K562 (cell line): ENCODE results near the gene FCHO1. TPM values are rescaled to one million over a fixed set of nuclear protein-coding genes. Genes with fewer than 3 reads are reported as not detected.

Experiments used
- CBFA2T2 ChIP-seq: fragments of 450-650 bp; conservative IDR thresholded peaks from 2 replicates; pipeline ENCODE4 v1.6.1; 2017; ENCODE audit warnings: mild to moderate bottlenecking
- CLOCK ChIP-seq: fragments of 250-450 bp; sonication (Bioruptor Pico); IDR thresholded peaks from 2 replicates; pipeline ENCODE4 v1.4.0; 2020; ENCODE audit warnings: mild to moderate bottlenecking, moderate library complexity, borderline replicate concordance
- ETV6 ChIP-seq, 3 experiments: fragments of 150-350 bp in 1 of 3; sonication (generic) in 1 of 3; formaldehyde crosslinking in 1 of 3; IDR thresholded peaks; 2 replicates each; pipeline versions ENCODE4 v1.6.1 to v1.8.0; 2014 to 2022; ENCODE audit warnings: borderline replicate concordance in 2 of 3, low read depth in 2 of 3, antibody characterized with exemption in 1 of 3, low read length in 1 of 3, mild to moderate bottlenecking in 1 of 3, missing genetic modification reagents in 1 of 3
- HNRNPUL1 ChIP-seq: fragments of 200-400 bp; formaldehyde crosslinking; IDR thresholded peaks from 2 replicates; pipeline ENCODE4 v1.6.1; 2017; ENCODE audit warnings: low read length
- IFI16 ChIP-seq: fragments of 250-450 bp; sonication (Bioruptor Pico); IDR thresholded peaks from 2 replicates; pipeline ENCODE4 v2.1.2; 2022; ENCODE audit warnings: mild to moderate bottlenecking, inconsistent platforms
- IRF1 ChIP-seq: sonication (generic); formaldehyde crosslinking; IDR thresholded peaks from 2 replicates; pipeline ENCODE4 v1.8.0; 2022; ENCODE audit warnings: missing genetic modification reagents, mild to moderate bottlenecking, borderline replicate concordance
- MTA3 ChIP-seq: fragments of 450-650 bp; formaldehyde crosslinking; IDR thresholded peaks from 2 replicates; pipeline ENCODE4 v1.6.1; 2017; ENCODE audit warnings: mild to moderate bottlenecking, borderline replicate concordance
- NFXL1 ChIP-seq: fragments of 450-650 bp; formaldehyde crosslinking; IDR thresholded peaks from 2 replicates; pipeline ENCODE4 v1.4.0; 2021; ENCODE audit warnings: mild to moderate bottlenecking
- PPARD ChIP-seq: fragments of 250-450 bp; sonication (Bioruptor Pico); IDR thresholded peaks from 2 replicates; pipeline ENCODE4 v1.8.0; 2022; ENCODE audit warnings: inconsistent platforms, mild to moderate bottlenecking, moderate library complexity
- PYGO2 ChIP-seq: fragments of 450-650 bp; IDR thresholded peaks from 2 replicates; pipeline ENCODE4 v1.6.1; 2016; ENCODE audit warnings: mild to moderate bottlenecking, missing genetic modification characterization, moderate library complexity, missing compliant biosample characterization
- RBM17 ChIP-seq: fragments of 200-400 bp; formaldehyde crosslinking; IDR thresholded peaks from 2 replicates; pipeline ENCODE4 v1.6.1; 2017; ENCODE audit warnings: low read depth, mild to moderate bottlenecking, low read length, borderline replicate concordance
- RBM39 ChIP-seq: fragments of 200-400 bp; formaldehyde crosslinking; optimal IDR thresholded peaks from 2 replicates; pipeline ENCODE3; 2018; ENCODE audit warnings: low read depth, low read length
- SIX5 ChIP-seq, 2 experiments: IDR thresholded peaks; 2 replicates each; pipeline ENCODE4 v1.6.1; 2011; ENCODE audit warnings: low read length in 2 of 2, borderline replicate concordance in 1 of 2, low read depth in 1 of 2, mild to moderate bottlenecking in 1 of 2, moderate library complexity in 1 of 2; ENCODE audit not compliant: insufficient read depth in 1 of 2
- SMARCA5 ChIP-seq: fragments of 450-650 bp; IDR thresholded peaks from 2 replicates; pipeline ENCODE4 v1.6.1; 2016
- SRSF3 ChIP-seq: fragments of 200-400 bp; formaldehyde crosslinking; IDR thresholded peaks from 2 replicates; pipeline ENCODE4 v1.6.1; 2016; ENCODE audit warnings: mild to moderate bottlenecking, low read length, moderate library complexity; ENCODE audit not compliant: insufficient read depth
- ZNF79 ChIP-seq: fragments of 250-450 bp; sonication (Bioruptor Pico); IDR thresholded peaks from 2 replicates; pipeline ENCODE4 v1.4.0; 2020; ENCODE audit warnings: low read depth, mild to moderate bottlenecking, moderate library complexity
- polyA plus RNA-seq, 8 experiments: library from polyadenylated mRNA; depleted of rRNA in 4 of 8; stranded (reverse) in 5 of 8; unstranded in 3 of 8; fragments of >200 nt; fragmentation: Nextera tagmentation in 2 of 8; fragmentation: Illumina TruSeq in 1 of 8; extraction: Ambion mirVana in 2 of 8; extraction: Trizol in 1 of 8; gene quantifications; 2 replicates each; pipeline versions ENCODE4 v1.2.1 to v1.2.3, GENCODE V29; 2011 to 2014; ENCODE audit warnings: inconsistent platforms in 1 of 8, missing spikeins in 1 of 8
- total RNA-seq, 7 experiments: library from RNA; depleted of rRNA in 6 of 7; stranded (reverse); fragments of >200 nt in 6 of 7; fragmentation: Illumina TruSeq in 2 of 7; extraction: Trizol in 2 of 7; gene quantifications; 2 replicates each; pipeline versions ENCODE4 v1.2.1 to v1.2.3, GENCODE V29; 2011 to 2021; ENCODE audit warnings: low replicate concordance in 1 of 7
- TF ChIP-seq, protein P1 (sequence below): fragments of 450-650 bp; formaldehyde crosslinking; IDR thresholded peaks from 2 replicates; pipeline ENCODE4 v1.4.0; 2020; ENCODE audit warnings: mild to moderate bottlenecking, moderate library complexity
- TF ChIP-seq, protein P2 (sequence below): fragments of 250-450 bp; sonication (Bioruptor Pico); IDR thresholded peaks from 2 replicates; pipeline ENCODE4 v1.5.0; 2021; ENCODE audit warnings: mild to moderate bottlenecking, borderline replicate concordance

Gene FCHO1
- total and polyA plus RNA-seq, 9 of the 15 experiments (the other 6 are each of a cell fraction or from before 2014, with no cell fraction given): 0.21 to 58.9 (median 18.3) TPM

DNA sequence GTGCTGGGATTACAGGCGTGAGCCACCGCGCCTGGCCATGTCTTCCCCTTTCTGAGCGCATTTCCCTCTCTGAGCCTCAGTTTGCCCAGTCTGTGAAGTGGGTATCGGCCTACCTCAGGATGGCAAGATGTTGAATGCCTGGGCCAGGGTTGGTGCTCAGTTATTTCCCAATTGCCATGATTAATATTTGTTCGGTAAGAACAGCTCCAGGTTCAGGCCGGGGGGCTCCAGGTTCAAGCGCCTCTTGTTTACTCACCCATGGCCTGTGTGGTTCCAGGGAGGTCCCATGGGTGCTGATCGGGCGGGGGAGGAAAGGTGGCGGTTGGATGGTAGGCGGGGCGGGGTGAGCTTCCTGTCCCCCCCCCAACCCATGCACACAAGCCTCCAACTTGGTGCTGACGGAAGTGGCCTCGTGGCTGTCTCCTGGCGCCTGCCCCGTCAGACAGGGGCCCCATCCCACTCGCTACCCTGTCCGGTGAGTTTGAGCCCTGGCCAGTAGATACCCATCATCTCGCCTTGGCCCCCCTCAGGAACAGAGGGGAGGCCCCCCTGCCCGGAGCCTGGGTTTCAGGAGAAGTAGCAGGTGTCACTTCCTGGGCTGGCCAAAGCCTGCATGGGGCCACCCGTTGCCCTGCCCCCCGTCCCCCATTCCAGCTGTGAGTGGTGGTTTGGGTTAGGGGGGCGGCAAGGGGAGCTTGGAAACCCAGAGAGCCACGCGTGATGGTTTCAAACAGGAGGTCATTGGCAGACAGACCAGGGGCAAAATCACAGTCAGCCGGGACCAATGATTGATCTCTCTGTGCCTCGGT, at the start of gene FCHO1 (continued):
- TF ChIP-seq IFI16 (CRISPR knock-in tag): no peak
- no peak for TF ChIP-seq CBFA2T2
- TF ChIP-seq RBM39: no peak
- TF ChIP-seq SMARCA5: peak; percentile 100
- TF ChIP-seq RBM17: no peak
- TF ChIP-seq, protein P1, sequence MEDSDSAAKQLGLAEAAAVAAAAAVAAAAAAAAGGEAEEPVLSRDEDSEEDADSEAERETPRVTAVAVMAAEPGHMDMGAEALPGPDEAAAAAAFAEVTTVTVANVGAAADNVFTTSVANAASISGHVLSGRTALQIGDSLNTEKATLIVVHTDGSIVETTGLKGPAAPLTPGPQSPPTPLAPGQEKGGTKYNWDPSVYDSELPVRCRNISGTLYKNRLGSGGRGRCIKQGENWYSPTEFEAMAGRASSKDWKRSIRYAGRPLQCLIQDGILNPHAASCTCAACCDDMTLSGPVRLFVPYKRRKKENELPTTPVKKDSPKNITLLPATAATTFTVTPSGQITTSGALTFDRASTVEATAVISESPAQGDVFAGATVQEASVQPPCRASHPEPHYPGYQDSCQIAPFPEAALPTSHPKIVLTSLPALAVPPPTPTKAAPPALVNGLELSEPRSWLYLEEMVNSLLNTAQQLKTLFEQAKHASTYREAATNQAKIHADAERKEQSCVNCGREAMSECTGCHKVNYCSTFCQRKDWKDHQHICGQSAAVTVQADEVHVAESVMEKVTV: no peak
- TF ChIP-seq ETV6 (IDR thresholded peaks at IDR 0.05; ENCODE audit: borderline replicate concordance in 1 of 2, low read depth in 2 of 2, low read length in 1 of 2): no peak
- TF ChIP-seq ETV6 (CRISPR knock-in tag; IDR thresholded peaks at IDR 0.05; ENCODE audit: borderline replicate concordance): no peak; the same call in 1 of the 2 replicates
- no peak for TF ChIP-seq NFXL1 (CRISPR knock-in tag)
- no peak for TF ChIP-seq ZNF79
- TF ChIP-seq IRF1 (CRISPR knock-in tag): no peak
- no peak for TF ChIP-seq SRSF3
- TF ChIP-seq, protein P2, sequence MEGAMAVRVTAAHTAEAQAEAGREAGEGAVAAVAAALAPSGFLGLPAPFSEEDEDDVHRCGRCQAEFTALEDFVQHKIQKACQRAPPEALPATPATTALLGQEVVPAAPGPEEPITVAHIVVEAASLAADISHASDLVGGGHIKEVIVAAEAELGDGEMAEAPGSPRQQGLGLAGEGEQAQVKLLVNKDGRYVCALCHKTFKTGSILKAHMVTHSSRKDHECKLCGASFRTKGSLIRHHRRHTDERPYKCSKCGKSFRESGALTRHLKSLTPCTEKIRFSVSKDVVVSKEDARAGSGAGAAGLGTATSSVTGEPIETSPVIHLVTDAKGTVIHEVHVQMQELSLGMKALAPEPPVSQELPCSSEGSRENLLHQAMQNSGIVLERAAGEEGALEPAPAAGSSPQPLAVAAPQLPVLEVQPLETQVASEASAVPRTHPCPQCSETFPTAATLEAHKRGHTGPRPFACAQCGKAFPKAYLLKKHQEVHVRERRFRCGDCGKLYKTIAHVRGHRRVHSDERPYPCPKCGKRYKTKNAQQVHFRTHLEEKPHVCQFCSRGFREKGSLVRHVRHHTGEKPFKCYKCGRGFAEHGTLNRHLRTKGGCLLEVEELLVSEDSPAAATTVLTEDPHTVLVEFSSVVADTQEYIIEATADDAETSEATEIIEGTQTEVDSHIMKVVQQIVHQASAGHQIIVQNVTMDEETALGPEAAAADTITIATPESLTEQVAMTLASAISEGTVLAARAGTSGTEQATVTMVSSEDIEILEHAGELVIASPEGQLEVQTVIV (CRISPR knock-in tag): no peak
- TF ChIP-seq PPARD: no peak
- TF ChIP-seq MTA3: peak; percentile 54; the same call in 1 of the 2 replicates
- TF ChIP-seq CLOCK (CRISPR knock-in tag): no peak
- TF ChIP-seq HNRNPUL1: no peak
- no peak for TF ChIP-seq PYGO2
- TF ChIP-seq SIX5 (IDR thresholded peaks at IDR 0.05; ENCODE audit: borderline replicate concordance in 1 of 2, insufficient read depth in 1 of 2, low read depth in 1 of 2, low read length in 2 of 2): no peak
